ENCODE results near the gene PLCH2.

The PLCH2 gene

GRCh38 chr1:2471159-2471471 lies 5.0 kb upstream of the PLCH2 start:
- TF ChIP-seq CTCF (IDR thresholded peaks at IDR 0.05; ENCODE audit: extremely low read depth, insufficient read depth, missing control alignments) = no peak
- DNase-seq (ENCODE audit: low spot score) = no peak
- in situ Hi-C loops (cut with MboI; ENCODE audit: low pct_unique_long_range_greater_than_20kb, low sequenced_read_pairs, unreplicated experiment) = no loop called here

- in situ Hi-C loops (cut with MboI; ENCODE audit: low pct_unique_long_range_greater_than_20kb, low sequenced_read_pairs, unreplicated experiment) = no loop called here
- no peak for TF ChIP-seq CTCF (IDR thresholded peaks at IDR 0.05; ENCODE audit: extremely low read depth, insufficient read depth, missing control alignments)
- no peak for DNase-seq (ENCODE audit: low spot score)
Observed at GRCh38 chr1:2471587-2472001, 4.5 kb upstream of the PLCH2 start.

GRCh38 chr1:2472109-2472508 lies 4.0 kb upstream of the PLCH2 start:
- no peak for DNase-seq (ENCODE audit: low spot score)
- in situ Hi-C loops (cut with MboI; ENCODE audit: low pct_unique_long_range_greater_than_20kb, low sequenced_read_pairs, unreplicated experiment) = no loop called here
- no peak for TF ChIP-seq CTCF (IDR thresholded peaks at IDR 0.05; ENCODE audit: extremely low read depth, insufficient read depth, missing control alignments)

DNA sequence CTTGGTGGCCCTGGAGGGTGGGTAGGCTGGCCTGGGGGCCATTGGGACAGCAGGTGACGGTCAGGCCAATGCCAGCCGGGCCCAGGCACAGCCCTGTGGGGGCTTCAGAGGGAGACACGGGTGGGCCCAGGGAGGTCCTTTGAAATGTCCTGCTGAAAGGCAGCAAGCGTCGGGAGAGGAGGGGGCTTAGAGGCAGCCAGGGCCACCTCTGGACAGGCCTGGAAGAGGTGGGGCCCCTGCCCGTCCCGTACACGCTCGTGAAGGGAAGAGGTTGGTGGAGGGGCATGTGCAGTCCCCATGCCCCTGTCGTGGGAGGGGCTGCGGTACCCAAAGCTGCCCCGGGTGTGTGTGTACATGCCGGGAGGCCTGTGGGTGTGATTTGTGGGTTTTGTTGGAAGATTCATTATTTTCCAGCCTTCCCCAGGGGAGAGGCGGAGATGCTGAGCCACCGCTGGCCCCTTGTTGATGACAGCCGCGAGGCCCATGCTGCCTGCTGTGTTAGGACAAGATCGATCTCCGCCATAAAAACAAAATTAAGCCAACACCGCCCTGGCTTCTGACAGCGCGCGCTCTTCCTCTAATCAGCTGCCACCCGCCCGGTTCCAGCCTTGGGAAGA lies 3.4 kb upstream of the PLCH2 start:
- in situ Hi-C loops (cut with MboI; ENCODE audit: low pct_unique_long_range_greater_than_20kb, low sequenced_read_pairs, unreplicated experiment) = no loop called here
- no peak for TF ChIP-seq CTCF (IDR thresholded peaks at IDR 0.05; ENCODE audit: extremely low read depth, insufficient read depth, missing control alignments)
- DNase-seq (ENCODE audit: low spot score) = no peak

DNA sequence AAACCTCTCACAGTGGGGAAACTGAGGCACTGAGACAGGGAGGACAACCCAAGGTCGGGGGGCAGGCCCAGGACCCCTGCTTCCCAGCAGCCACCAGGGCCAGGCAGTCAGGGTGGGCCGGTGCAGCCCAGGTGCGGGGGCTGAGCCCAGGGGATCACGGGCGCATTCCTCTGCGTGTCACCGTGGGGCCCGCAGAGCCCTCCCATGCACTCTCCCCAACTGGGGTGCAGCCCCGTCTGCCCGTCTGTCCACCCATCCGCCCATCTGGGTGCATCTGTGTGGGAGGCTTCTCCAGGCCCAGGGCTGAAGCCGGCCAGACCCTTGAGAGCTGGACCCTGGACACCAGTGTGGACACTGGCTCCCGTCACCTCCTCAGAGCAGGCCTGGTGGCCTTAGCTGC lies 2.9 kb upstream of the PLCH2 start:
- no peak for DNase-seq (ENCODE audit: low spot score)
- in situ Hi-C loops (cut with MboI; ENCODE audit: low pct_unique_long_range_greater_than_20kb, low sequenced_read_pairs, unreplicated experiment) = no loop called here
- TF ChIP-seq CTCF (IDR thresholded peaks at IDR 0.05; ENCODE audit: extremely low read depth, insufficient read depth, missing control alignments) = no peak

GRCh38 chr1:2474104-2474844 lies 1.8 kb upstream of the PLCH2 start:
- in situ Hi-C loops (cut with MboI; ENCODE audit: low pct_unique_long_range_greater_than_20kb, low sequenced_read_pairs, unreplicated experiment) = no loop called here
- DNase-seq (ENCODE audit: low spot score) = no peak
- no peak for TF ChIP-seq CTCF (IDR thresholded peaks at IDR 0.05; ENCODE audit: extremely low read depth, insufficient read depth, missing control alignments)

Measured in GM13977 (cell line).